HG02763 (cell line): Measurements from ENCODE around the gene KIAA1586.
"Not testable (repeated sequence)": the region's sequence is repeated elsewhere in the genome, so short reads cannot be mapped to it uniquely, and the experiment has no call there.

ENCODE experiments used
- ATAC-seq: cut with Tn5 transposase; IDR thresholded peaks from one replicate; pipeline ENCODE4 v1.9.1; 2021; ENCODE audit warnings: mild to moderate bottlenecking, moderate library complexity; ENCODE audit not compliant: unreplicated experiment

KIAA1586 gene

GRCh38 chr6:57046332-57047256 lies at the start of gene KIAA1586:
Gene KIAA1586 (plus strand): TSS chr6:57046693. CDS start chr6:57046756, 63 bp downstream.
- ATAC-seq = peak; percentile 95

- no peak for ATAC-seq
Observed at GRCh38 chr6:56999049-56999448, 47.4 kb upstream of the KIAA1586 start.

DNA sequence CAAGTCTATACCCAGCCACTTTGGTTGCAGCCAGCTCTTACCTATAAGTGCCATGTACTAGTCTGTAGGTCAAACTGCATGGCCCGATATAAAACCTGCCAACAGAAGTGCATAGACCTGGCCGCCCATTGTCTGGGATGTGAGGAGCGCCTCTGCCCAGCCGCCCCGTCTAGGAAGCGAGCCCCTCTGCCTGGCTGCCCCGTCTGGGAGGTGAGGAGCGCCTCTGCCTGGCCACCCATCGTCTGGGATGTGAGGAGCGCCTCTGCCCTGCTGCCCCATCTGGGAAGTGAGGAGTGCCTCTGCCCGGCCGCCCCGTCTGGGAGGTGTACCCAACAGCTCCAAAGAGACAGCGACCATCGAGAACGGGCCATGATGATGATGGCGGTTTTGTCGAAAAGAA lies 46.7 kb upstream of the KIAA1586 start:
- not testable (repeated sequence) for ATAC-seq

- ATAC-seq = no peak
Observed at GRCh38 chr6:57002197-57002596, 44.3 kb upstream of the KIAA1586 start.

DNA sequence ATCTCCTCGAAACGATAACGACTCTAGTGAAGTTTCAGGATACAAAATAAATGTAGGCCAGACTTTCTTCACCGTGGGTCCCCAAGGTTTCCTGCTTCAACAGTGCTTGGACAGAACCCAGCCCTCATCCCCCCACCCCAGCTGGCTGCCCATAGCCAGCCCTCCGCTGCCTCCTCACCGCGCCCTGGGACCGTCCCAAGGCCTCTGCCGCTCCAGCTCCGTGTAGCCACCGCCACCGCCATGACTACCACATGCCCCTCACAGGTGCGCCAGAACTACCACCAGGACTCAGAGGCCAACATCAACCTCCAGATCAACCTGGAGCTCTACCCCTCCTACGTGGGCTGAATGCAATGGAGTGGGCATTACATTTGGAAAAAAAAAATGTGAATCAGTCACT lies 42.2 kb upstream of the KIAA1586 start:
- no peak for ATAC-seq

DNA sequence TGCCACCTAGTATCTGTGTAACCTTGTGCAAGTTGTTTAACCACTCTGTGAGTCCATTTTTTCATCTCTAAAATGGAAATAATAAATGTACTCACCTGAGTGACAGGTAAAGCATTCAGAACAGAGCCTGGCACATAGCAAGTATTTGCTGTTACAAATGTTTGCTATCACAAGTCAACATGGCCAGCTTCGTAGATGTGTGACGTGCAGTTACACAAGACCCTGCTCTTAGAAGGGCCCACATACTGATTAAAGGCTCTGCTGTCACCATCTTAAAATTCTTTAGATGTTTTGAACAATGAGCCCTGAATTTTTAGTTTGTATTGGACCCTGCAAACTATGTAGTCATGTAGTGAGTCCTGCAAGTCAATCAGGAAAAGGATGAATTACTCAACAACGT lies 40.4 kb upstream of the KIAA1586 start:
- no peak for ATAC-seq

DNA sequence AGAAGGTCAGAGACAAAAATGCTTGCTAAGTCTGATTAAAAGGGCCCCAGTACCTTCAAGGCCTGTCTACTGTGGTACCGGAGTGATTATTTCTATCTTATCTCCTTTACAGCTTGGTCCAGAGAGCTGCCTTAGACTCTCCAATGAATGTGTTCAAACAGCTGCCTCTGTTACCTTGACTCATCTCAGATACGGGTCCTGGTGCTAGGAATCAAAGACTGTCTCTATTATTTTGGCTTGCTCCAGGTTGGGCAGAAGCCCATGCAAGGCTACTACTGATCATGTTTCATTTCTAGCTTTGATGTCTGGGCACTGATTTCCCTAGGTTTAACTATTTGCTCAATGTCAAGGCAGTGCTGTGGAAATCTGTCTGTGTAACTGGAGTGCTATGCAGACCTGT lies 38.4 kb upstream of the KIAA1586 start:
- not testable (repeated sequence) for ATAC-seq

- no peak for ATAC-seq
Observed at GRCh38 chr6:57013521-57013926, 33.0 kb upstream of the KIAA1586 start.

DNA sequence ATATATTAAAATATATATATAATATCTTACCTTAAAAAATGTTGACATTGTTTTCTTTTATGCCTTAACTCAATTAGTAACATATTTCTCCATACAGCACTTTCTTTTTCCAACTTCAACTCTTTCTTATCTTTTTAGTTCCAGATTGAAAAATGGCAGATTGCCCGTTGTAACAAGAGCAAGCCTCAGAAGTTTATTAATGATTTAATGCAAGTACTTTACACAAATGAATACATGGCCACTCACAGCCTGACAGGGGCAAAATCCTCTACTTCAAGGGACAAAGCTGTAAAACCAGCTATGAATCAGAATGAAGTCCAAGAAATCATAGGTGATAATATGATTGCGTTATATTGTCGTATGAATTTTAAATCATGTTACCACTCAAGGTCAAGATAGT lies 29.4 kb upstream of the KIAA1586 start:
- ATAC-seq = no peak

DNA sequence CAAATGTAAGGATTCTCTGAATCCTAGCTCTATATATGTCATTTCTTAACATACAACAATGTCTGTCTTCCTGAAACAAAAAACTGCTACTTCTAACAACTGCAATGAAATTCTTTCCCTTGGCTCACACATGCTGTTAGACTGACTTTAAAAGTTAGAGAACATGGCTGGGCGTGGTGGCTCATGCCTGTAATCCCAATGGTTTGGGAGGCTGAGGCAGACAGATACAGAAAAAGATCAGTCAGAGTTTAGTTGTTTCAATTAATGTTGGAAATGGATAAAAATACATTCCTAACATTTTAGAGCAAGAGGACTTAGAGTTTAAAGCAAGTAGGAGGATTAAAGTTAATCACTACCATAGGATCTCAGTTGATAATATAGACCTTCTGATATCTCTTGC lies 28.7 kb upstream of the KIAA1586 start:
- no peak for ATAC-seq

DNA sequence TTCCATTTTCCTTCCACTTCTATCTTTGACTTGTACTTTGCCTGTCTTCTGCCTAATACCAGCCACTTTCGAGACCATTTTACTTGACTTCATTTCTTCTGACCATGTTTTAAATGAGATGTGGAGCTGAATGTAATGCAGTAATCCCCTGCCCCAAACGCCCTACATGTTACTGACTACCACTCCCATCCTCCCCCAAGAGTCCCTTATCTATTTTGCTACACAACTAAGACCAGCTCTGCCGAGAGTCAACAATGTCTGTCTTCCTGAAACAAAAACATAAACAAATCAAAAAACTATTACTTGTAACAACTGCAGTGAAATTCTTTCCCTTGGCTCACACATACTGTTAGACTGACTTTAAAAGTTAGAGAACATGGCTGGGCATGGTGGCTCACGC lies 27.1 kb upstream of the KIAA1586 start:
- ATAC-seq = no peak

DNA sequence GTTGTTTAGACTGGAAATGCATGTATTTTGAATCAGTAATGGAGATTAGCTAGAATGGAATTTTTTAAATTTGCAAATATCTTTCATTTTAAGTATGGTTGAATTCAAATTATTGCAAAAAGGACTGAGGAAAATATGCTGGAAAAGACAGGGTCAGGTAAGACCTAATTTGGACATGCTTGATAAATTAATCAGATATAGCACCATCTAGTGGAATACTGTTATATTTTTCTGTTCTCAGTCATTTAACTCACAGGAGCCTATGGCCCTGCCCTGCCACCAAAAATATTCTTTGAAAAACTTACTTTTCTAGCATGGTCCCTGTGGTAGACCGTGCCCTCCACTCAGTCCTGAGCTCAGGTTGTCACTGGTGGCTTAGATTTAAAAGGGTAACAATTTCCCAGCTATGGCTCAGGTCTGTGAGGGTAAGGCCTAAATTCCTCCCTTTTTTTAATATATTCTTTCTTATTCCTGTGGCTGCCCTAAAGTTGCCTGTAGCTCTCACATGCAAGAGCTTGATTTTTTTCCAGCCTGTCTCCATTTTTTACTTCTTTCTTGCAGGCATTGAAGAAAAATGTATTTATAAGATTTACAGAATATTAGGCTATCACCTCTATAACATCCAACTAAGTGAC lies 25.3 kb upstream of the KIAA1586 start:
- ATAC-seq = peak; percentile 77

GRCh38 chr6:57024321-57024720 lies 22.2 kb upstream of the KIAA1586 start:
- no peak for ATAC-seq

DNA sequence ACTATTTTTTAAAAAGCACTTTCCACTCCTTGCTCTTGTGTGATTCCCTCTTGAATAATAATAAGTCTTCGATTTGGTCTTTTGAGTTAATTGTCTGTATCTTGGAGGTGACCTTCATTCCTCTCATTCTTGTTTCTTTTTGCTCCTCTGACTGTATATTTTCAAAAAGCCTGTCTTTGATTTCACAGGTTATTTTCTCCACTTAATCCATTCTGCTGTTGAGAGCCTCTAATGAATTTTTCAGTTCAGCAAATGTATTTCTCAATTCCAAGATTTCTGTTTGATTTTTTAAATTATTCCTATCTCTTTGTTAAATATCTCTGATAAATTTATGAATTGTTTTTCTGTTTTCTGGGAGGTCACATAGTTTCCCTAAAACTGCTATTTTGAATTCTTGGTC lies 21.7 kb upstream of the KIAA1586 start:
- no peak for ATAC-seq

DNA sequence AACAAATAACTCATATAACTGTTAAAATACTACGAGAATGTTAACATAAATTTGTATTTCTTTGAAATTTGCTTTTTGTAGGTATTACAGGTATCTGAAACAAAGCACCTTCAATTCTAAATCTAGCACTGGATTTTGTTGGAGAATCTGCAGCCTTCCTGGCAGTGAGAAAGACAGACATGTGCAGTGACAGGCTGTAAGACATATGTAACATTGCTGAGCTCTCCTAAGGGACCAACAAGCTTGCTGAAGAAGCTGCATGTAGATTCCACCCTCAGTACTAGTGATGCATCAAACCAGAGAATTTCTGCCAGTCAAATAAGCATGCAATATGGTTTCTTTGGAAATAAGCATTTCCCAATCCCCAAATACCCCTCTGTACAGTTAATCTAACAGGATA lies 20.5 kb upstream of the KIAA1586 start:
- ATAC-seq = no peak

GRCh38 chr6:57027301-57027700 lies 19.2 kb upstream of the KIAA1586 start:
- no peak for ATAC-seq

DNA sequence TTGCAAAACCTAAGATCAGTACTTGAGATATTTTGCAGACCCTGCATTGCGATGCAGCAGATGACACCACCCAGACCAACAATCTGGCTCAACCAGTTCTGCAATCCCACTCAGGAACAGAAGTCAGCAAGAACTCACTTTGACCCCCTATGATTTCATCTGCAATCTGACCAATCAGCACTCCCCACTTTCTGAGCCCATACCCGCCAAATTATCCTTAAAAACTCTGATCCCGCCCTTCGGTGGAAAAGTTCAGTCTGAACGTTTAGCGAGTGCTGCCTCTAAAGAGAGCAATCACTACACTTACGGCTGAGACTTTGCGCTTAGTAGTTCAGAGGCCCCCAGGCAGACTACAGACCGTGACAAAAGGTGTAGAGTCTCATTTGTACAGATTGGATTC lies 17.3 kb upstream of the KIAA1586 start:
- no peak for ATAC-seq

- no peak for ATAC-seq
Observed at GRCh38 chr6:57033228-57033627, 13.3 kb upstream of the KIAA1586 start.

DNA sequence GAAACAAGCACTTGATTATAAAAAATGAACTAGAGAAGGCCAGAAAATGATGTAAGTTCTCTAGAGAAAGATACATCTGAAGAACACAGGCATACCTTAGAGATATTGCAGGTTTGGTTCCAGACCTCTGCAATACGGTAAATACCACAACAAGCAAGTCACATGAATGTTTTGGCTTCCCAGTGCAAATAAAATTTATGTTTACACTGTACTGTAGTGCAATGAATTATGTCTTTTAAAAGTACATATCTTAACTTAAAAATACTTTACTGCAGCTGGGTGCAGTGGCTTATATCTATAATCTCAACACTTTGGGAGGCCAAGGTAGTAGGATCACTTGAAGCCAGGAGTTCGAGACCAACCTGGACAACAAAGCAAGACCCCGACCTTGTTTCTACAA lies 10.9 kb upstream of the KIAA1586 start:
- no peak for ATAC-seq

GRCh38 chr6:57038906-57039305 lies 7.6 kb upstream of the KIAA1586 start:
- ATAC-seq = no peak

DNA sequence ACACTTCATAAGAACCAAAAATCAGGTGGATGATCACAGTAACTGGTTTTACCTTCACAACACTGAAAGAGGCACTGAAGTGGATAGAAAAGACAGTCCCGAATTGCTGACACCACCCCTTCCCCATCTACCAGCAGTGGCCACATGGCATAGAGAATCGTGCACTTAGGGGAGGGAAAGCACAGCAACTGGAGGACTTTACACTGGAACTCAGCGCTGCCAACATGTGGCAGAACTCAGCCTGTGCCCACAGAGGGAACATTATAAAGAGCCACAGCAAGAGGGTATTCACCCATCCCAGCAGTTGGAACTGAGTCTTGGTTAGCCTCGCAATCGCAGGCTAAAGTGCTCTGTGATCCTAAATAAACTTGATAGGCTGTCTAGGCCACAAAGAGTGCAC lies 6.5 kb upstream of the KIAA1586 start:
- no peak for ATAC-seq

DNA sequence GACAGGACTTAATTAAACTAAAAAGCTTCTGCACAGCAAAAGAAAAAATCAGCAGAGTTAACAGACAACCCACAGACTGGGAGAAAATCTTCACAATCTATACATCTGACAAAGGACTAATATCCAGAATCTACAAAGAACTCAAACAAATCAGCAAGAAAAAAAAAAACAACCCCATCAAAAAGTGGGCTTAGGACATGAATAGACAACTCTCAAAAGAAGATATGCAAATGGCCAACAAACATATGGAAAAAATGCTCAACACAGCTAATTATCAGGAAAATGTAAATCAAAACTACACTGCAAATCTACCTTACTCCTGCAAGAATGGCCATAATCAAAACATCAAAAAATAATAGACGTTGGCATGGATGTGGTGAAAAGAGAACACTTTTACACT lies 2.4 kb upstream of the KIAA1586 start:
- not testable (repeated sequence) for ATAC-seq
